ENCODE results near the gene NCOA1.

- no peak for TF ChIP-seq CTCF (conservative IDR thresholded peaks at IDR 0.05; ENCODE audit: low read length)
- TF ChIP-seq EZH2phosphoT487 (IDR thresholded peaks at IDR 0.05; ENCODE audit: borderline replicate concordance, low read depth, low read length), result no peak
These were observed 41.7 kb upstream of the NCOA1 start for GRCh38 chr2:24449344-24449743.

Measured in OCI-LY7 (cell line).